IMR-90 (cell line): ENCODE results near the gene C16orf87.

Experiments used
- CEBPB ChIP-seq: IDR thresholded peaks from 2 replicates; pipeline ENCODE4 v1.6.1; 2012; ENCODE audit warnings: low read depth, low read length, improper control_type of control experiment
- CTCF ChIP-seq: conservative IDR thresholded peaks from 2 replicates; pipeline ENCODE4 v1.5.1; 2012; ENCODE audit warnings: mild to moderate bottlenecking, low read depth, low read length, improper control_type of control experiment
- MAZ ChIP-seq: IDR thresholded peaks from 2 replicates; pipeline ENCODE4 v1.6.1; 2012; ENCODE audit warnings: low read depth, mild to moderate bottlenecking, low read length, improper control_type of control experiment, moderate library complexity, borderline replicate concordance
- RFX5 ChIP-seq: IDR thresholded peaks from 2 replicates; pipeline ENCODE4 v1.8.0; 2012; ENCODE audit warnings: low read depth, mild to moderate bottlenecking, low read length, moderate library complexity

GRCh38 chr16:46782320-46782719, 48.7 kb downstream of the C16orf87 start:
- TF ChIP-seq RFX5, result no peak
- no peak for TF ChIP-seq CTCF
- TF ChIP-seq CEBPB, result no peak
- TF ChIP-seq MAZ, result no peak
